ENCODE data around the gene BPTF. TPM values are rescaled to one million over a fixed set of nuclear protein-coding genes. Genes with fewer than 3 reads are reported as not detected.

The BPTF gene
- total RNA-seq, 1 experiment from 2014 or later = 61.8 TPM

DNA sequence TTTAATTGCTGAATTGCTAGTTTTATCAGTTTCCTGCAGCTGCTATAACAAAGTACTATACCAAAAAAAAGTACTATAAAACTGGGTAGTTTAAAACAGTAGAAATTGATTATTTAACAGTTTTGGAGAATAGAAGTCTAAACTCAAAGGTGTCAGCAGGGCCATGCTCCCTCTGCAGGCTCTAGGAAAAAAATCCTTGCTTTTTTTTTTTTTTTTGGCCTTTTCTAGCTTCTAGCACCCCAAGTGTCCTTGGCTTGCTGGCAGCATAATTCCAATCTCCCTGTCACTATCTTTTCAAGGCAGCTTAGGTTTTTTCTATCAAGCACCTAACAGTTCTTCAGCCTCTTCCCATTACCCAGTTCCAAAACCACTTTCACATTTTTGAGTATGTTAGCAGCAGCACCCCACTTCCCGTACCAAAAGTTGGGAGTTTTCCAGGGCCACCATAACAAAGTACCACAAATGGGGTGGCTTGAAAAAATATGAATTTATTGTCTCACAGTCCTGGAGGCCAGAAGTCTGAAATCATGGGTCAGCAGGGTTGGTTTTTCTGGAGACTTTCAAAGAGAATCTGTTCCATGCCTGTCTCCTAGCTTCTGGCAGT lies 37.4 kb downstream of the BPTF start:
- H3K36me3 ChIP-seq (ENCODE audit: low read depth, low read length) = peaks cover 4% of the 10 kb centered on the region
- TF ChIP-seq, protein P1, sequence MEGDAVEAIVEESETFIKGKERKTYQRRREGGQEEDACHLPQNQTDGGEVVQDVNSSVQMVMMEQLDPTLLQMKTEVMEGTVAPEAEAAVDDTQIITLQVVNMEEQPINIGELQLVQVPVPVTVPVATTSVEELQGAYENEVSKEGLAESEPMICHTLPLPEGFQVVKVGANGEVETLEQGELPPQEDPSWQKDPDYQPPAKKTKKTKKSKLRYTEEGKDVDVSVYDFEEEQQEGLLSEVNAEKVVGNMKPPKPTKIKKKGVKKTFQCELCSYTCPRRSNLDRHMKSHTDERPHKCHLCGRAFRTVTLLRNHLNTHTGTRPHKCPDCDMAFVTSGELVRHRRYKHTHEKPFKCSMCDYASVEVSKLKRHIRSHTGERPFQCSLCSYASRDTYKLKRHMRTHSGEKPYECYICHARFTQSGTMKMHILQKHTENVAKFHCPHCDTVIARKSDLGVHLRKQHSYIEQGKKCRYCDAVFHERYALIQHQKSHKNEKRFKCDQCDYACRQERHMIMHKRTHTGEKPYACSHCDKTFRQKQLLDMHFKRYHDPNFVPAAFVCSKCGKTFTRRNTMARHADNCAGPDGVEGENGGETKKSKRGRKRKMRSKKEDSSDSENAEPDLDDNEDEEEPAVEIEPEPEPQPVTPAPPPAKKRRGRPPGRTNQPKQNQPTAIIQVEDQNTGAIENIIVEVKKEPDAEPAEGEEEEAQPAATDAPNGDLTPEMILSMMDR (conservative IDR thresholded peaks at IDR 0.05; ENCODE audit: low read depth, low read length) = peak; percentile 56
- no peak for TF ChIP-seq EZH2 (IDR thresholded peaks at IDR 0.05; ENCODE audit: low read length, unreplicated experiment)
- no peaks in the 10 kb centered on the region for H3K9me2 ChIP-seq (replicated peaks; ENCODE audit: low read length)
- ATAC-seq (0 out of 2 replicates have a peak, but pooled peaks have one; percentile 17), DNase-seq (peak; percentile 21)
- H3F3A ChIP-seq (ENCODE audit: low read length, unreplicated experiment) = no peaks in the 10 kb centered on the region
- H3K9me3 ChIP-seq (ENCODE audit: low read length) = no peaks in the 10 kb centered on the region
- H3K27ac ChIP-seq (ENCODE audit: low read length) = no peak overlapping the region
- no peak overlapping the region for H3K4me3 ChIP-seq (ENCODE audit: low read length)
- ChIA-PET CTCF (interaction anchor here (0.6 to 1.0 kb wide), 3 partner anchors 11 to 59 kb away, joined by 4 to 13 read pairs (median 7); no protein-coding TSS in a partner anchor), POLR2A (ENCODE audit: unreplicated experiment) (no interaction called here)
- BruUV-seq (replicated peaks) = no TSS peak
- H3K27me3 ChIP-seq (ENCODE audit: low read length) = no peaks in the 10 kb centered on the region
- peaks cover 96% of the 10 kb centered on the region for H3K79me2 ChIP-seq (ENCODE audit: low read length)
- no peak overlapping the region for H3K4me2 ChIP-seq (ENCODE audit: low read length)
- peaks cover 7% of the 10 kb centered on the region; the same call in 1 of the 2 replicates for H3K4me1 ChIP-seq (ENCODE audit: insufficient read depth, low read length)
- no peak overlapping the region for H3K9ac ChIP-seq (ENCODE audit: low read length)
- H4K20me1 ChIP-seq (ENCODE audit: low read length) = peaks cover 22% of the 10 kb centered on the region; the same call in 1 of the 2 replicates
- H2AFZ ChIP-seq (ENCODE audit: low read length) = no peak overlapping the region
- intact Hi-C loops (cut with micrococcal nuclease) = loop anchor here (2.0 kb wide), 1 partner anchor 62 kb away; no protein-coding TSS in a partner anchor

DNA sequence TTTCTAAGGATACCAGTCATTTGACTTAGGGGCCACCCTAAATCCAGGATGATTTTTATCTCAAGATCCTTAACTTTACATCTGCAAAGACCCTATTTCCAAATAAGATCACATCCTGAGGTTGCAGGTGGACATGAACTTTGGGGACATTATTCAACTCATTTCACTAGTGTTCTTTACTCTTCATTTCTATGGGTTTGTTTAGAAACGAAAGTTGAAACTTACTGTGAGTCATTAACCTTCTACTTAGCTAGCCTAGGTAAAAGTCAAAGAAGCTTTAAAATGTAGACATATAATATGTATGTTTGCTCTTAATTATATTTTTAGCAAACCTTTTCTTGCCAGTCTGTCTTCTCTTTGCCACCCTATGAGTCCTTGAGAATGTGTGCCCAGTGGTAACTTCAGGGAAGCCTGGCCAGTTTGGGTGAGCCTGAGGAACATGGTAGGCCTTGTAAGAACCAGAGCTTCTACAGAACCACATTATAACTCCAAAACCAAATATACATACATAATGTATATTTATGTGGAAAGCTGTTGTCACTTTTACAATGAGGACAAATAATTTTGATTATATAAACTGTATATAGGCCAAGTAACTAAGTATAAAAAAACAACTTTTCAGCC lies 38.4 kb downstream of the BPTF start:
- no peaks in the 10 kb centered on the region for H3K9me3 ChIP-seq (ENCODE audit: low read length)
- no peak overlapping the region for H2AFZ ChIP-seq (ENCODE audit: low read length)
- H3K79me2 ChIP-seq (ENCODE audit: low read length) = peaks cover 94% of the 10 kb centered on the region
- no peaks in the 10 kb centered on the region for H3F3A ChIP-seq (ENCODE audit: low read length, unreplicated experiment)
- peaks cover 22% of the 10 kb centered on the region; the same call in 1 of the 2 replicates for H4K20me1 ChIP-seq (ENCODE audit: low read length)
- BruUV-seq (replicated peaks) = no TSS peak
- TF ChIP-seq, protein P1 (conservative IDR thresholded peaks at IDR 0.05; ENCODE audit: low read depth, low read length) = no peak
- no peak for TF ChIP-seq EZH2phosphoT487 (IDR thresholded peaks at IDR 0.05; ENCODE audit: borderline replicate concordance, low read length)
- no peak for TF ChIP-seq EZH2 (IDR thresholded peaks at IDR 0.05; ENCODE audit: low read length, unreplicated experiment)
- no peak overlapping the region for H3K9ac ChIP-seq (ENCODE audit: low read length)
- no peaks in the 10 kb centered on the region for H3K9me2 ChIP-seq (replicated peaks; ENCODE audit: low read length)
- ChIA-PET POLR2A (ENCODE audit: unreplicated experiment) (interaction anchor here (0.6 kb wide), 1 partner anchor 28 kb away, joined by 3 read pairs; no protein-coding TSS in a partner anchor), CTCF (interaction anchor here (0.6 kb wide), 1 partner anchor 56 kb away, joined by 3 read pairs; no protein-coding TSS in a partner anchor)
- ATAC-seq (peak; percentile 45), DNase-seq (no peak)
- H3K4me1 ChIP-seq (ENCODE audit: insufficient read depth, low read length) = peaks cover 7% of the 10 kb centered on the region; the same call in 1 of the 2 replicates
- peak overlapping the region; percentile 5; the same call in 1 of the 2 replicates for H3K4me2 ChIP-seq (ENCODE audit: low read length)
- no peak overlapping the region for H3K27ac ChIP-seq (ENCODE audit: low read length)
- no peak overlapping the region for H3K4me3 ChIP-seq (ENCODE audit: low read length)
- H3K36me3 ChIP-seq (ENCODE audit: low read depth, low read length) = peaks cover 4% of the 10 kb centered on the region
- no peaks in the 10 kb centered on the region for H3K27me3 ChIP-seq (ENCODE audit: low read length)
- intact Hi-C loops (cut with micrococcal nuclease) = loop anchor here (2.0 kb wide), 1 partner anchor 63 kb away; no protein-coding TSS in a partner anchor
